ENCODE results near the gene AKIRIN1. TPM values are rescaled to one million over a fixed set of nuclear protein-coding genes. Genes with fewer than 3 reads are reported as not detected.
A peak's percentile ranks its signal among the peaks of the same experiment; 100 is the strongest.
"Not testable (repeated sequence)": the region's sequence is repeated elsewhere in the genome, so short reads cannot be mapped to it uniquely, and the experiment has no call there.

The AKIRIN1 gene
- total RNA-seq, 1 donor from 2014 or later: 96.1 TPM

DNA sequence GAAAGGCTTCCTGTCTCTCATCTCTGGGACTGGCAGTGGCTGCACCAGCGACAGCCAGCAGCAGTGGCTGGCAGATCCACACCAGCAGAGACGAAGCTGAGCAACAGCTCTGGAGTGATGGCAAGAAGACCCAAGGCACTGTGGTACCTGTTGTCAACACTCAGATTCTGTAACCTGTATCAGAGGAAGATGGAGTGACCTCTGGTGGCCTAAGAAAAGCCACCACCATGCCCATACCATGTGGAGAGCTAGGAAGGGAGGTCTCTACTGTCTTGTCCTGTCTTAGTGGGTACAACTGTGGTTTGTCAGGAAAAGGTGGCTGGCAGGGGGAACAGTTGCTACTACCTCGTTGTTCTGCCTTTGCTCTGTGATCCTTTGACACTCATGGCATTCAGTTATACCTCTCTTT, 26.9 kb upstream of the AKIRIN1 start:
- peaks cover 10% of the 10 kb centered on the region for H3K4me1 Mint-ChIP-seq (ENCODE audit: low read depth)
- no peak overlapping the region for H3K4me3 Mint-ChIP-seq (ENCODE audit: low read depth)
- no peak overlapping the region for H3K27ac Mint-ChIP-seq
- peaks cover 48% of the 10 kb centered on the region for H3K27me3 Mint-ChIP-seq
- H3K36me3 Mint-ChIP-seq (ENCODE audit: insufficient read depth): no peaks in the 10 kb centered on the region
- TF ChIP-seq, protein P1, sequence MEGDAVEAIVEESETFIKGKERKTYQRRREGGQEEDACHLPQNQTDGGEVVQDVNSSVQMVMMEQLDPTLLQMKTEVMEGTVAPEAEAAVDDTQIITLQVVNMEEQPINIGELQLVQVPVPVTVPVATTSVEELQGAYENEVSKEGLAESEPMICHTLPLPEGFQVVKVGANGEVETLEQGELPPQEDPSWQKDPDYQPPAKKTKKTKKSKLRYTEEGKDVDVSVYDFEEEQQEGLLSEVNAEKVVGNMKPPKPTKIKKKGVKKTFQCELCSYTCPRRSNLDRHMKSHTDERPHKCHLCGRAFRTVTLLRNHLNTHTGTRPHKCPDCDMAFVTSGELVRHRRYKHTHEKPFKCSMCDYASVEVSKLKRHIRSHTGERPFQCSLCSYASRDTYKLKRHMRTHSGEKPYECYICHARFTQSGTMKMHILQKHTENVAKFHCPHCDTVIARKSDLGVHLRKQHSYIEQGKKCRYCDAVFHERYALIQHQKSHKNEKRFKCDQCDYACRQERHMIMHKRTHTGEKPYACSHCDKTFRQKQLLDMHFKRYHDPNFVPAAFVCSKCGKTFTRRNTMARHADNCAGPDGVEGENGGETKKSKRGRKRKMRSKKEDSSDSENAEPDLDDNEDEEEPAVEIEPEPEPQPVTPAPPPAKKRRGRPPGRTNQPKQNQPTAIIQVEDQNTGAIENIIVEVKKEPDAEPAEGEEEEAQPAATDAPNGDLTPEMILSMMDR (IDR thresholded peaks at IDR 0.05; ENCODE audit: unreplicated experiment): no peak
- H3K9me3 Mint-ChIP-seq (ENCODE audit: low read depth): peaks cover 2% of the 10 kb centered on the region
- no peak for DNase-seq (ENCODE audit: low spot score, unreplicated experiment)

DNA sequence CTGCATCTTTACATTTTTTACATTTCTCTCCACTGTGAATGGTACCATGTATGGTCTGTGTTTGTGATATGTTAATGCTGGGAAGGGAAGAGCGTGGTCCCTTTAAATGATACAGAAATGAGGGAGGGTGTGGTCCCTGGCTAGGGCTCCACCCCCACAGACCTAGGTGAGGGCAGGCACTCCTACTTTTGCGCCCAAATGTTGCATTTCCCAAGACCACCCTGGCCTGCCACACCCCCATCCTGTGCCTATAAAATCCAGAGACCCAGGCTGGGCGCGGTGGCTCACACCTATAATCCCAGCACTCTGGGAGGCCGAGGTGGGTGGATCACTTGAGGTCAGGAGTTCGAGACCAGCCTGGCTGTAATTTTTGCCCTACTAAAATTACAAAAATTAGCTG, 17.9 kb upstream of the AKIRIN1 start:
- not testable (repeated sequence) for H3K27ac Mint-ChIP-seq; H3K9me3 Mint-ChIP-seq (ENCODE audit: low read depth); H3K4me3 Mint-ChIP-seq (ENCODE audit: low read depth); DNase-seq (ENCODE audit: low spot score, unreplicated experiment); H3K36me3 Mint-ChIP-seq (ENCODE audit: insufficient read depth)
- Mint-ChIP-seq H3K27me3 (peaks cover 33% of the 10 kb centered on the region), H3K4me1 (ENCODE audit: low read depth) (peaks cover 13% of the 10 kb centered on the region)

DNA sequence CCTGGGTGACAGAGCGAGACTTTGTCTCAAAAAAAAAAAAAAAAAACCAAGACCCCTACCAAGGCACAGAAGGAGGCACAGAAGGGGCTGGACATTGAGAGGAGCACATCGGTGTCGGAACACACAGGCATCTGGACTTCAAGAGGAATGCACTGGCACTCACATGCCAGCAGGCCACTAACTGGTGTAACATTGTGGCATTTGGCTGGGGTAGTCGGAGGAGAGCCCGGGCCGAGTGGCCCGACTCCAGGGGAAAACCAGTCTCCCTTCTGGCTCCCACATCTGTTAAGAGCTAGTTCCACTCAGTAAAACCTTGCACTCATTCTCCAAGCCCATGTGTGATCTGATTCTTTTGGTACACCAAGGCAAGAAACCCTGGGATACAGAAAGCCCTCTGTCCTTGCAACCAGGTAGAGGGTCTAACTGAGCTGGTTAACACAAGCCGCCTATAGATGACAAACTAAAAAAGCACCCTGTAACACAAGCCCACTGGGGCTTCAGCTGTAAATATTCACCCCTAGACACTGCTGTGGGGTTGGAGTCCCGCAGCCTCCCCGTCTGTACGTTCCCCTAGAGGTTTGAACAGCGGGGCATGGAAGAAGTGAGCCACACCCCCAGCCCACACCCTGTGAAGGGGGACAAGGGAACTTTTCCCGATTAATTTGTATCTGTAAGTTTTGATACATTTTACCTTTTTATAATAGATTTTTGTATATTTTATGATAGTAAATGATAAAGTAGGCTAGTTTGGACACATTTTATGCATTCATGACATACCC, 17.2 kb upstream of the AKIRIN1 start:
- peaks cover 3% of the 10 kb centered on the region for H3K9me3 Mint-ChIP-seq (ENCODE audit: low read depth)
- H3K27me3 Mint-ChIP-seq: peaks cover 27% of the 10 kb centered on the region
- no peak overlapping the region for H3K27ac Mint-ChIP-seq
- peaks cover 9% of the 10 kb centered on the region for H3K4me1 Mint-ChIP-seq (ENCODE audit: low read depth)
- peaks cover 1% of the 10 kb centered on the region for H3K36me3 Mint-ChIP-seq (ENCODE audit: insufficient read depth)
- DNase-seq (ENCODE audit: low spot score, unreplicated experiment): no peak
- TF ChIP-seq, protein P1 (IDR thresholded peaks at IDR 0.05; ENCODE audit: unreplicated experiment): no peak
- no peak overlapping the region for H3K4me3 Mint-ChIP-seq (ENCODE audit: low read depth)

DNA sequence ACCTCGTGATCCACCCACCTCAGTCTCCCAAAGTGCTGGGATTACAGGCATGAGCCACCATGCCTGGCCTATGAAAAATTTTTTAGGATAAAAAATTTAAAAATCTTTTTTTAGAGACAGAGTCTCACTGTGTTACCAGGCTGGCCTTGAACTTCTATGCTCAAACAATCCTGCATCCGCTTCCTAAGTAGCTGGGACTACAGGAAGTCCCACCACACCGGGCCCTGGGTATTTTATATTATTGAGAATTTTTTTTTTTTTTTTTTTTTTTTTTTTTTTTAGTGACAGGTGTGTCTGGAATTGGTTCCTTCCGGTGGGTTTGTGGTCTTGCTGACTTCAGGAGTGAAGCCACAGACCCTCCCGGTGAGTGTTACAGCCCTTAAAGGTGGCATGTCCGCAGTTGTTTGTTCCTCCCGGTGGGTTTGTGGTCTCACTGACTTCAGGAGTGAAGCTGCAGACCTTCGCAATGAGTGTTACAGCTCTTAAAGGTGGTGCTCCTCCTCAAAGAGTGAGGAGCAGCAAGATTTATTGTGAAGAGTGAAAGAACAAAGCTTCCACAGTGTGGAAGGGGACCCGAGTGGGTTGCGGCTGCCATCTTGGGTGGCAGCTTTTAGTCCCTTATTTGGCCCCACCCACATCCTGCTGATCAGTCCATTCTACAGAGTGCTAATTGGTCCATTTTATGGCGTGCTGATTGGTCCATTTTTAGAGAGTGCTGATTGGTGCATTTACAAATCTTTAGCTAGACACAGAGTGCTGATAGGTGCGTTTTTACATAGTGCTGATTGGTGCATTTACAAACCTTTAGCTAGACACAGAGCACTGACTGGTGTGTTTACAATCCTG, 13.5 kb upstream of the AKIRIN1 start:
- not testable (repeated sequence) for H3K4me3 Mint-ChIP-seq (ENCODE audit: low read depth); H3K27ac Mint-ChIP-seq; H3K9me3 Mint-ChIP-seq (ENCODE audit: low read depth); H3K4me1 Mint-ChIP-seq (ENCODE audit: low read depth); H3K36me3 Mint-ChIP-seq (ENCODE audit: insufficient read depth); DNase-seq (ENCODE audit: low spot score, unreplicated experiment)
- peaks cover 15% of the 10 kb centered on the region for H3K27me3 Mint-ChIP-seq

DNA sequence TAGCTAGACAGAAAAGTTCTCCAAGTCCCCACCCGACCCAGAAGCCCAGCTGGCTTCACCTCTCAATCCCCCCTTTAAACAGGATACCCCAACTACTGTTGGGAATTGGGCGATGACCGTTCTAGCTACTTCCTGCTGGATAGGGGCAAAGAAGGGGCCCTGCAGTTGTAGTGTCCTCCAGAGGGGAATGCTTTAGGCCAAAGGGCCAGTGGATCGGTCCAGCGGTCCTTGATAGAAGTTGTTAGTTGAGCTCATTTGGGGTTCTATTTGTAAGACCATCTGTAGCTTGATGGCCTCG, 12.9 kb upstream of the AKIRIN1 start:
- not testable (repeated sequence) for H3K36me3 Mint-ChIP-seq (ENCODE audit: insufficient read depth); H3K4me1 Mint-ChIP-seq (ENCODE audit: low read depth); H3K27ac Mint-ChIP-seq; H3K9me3 Mint-ChIP-seq (ENCODE audit: low read depth); H3K27me3 Mint-ChIP-seq; DNase-seq (ENCODE audit: low spot score, unreplicated experiment); H3K4me3 Mint-ChIP-seq (ENCODE audit: low read depth)

DNA sequence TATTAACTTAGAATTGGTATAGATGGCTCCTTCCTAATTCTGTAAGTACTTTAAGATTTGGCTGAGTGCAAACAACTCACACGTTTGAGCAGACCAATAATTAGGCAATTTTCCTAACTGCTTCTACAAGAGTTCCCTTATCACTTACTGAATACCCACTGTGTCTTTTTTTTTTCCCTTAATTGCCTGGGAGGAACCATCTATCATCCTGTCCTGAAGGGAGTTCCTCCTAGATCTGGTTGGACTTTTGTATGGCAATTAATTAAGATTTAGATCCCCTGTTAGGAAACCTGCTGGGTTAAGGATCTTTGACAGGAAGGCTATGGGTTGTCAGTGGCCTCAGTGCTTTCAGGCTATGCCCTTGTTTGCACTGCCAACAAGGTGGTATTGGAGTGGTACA, 11.7 kb upstream of the AKIRIN1 start:
- H3K36me3 Mint-ChIP-seq (ENCODE audit: insufficient read depth); H3K27me3 Mint-ChIP-seq; DNase-seq (ENCODE audit: low spot score, unreplicated experiment); H3K4me3 Mint-ChIP-seq (ENCODE audit: low read depth); H3K9me3 Mint-ChIP-seq (ENCODE audit: low read depth); H3K4me1 Mint-ChIP-seq (ENCODE audit: low read depth); H3K27ac Mint-ChIP-seq: not testable (repeated sequence)

DNA sequence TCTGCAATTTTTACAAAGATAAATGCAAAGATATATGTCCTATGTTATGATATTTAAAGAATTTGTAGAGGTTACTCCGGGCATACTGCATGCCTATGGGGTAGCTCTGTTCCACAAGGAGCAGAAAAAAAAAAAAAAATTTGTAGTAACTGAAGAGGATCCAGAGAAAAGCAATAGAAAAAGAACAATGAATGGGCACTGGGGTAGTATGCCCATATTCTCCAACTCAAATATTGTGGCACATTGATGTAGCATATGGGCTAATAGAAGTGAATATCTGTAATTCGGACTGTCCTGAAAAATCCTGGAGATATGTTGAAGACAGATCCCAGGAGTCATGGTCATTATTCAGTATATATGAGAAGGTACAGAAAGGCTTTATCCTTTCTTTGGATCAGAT, 1.1 kb upstream of the AKIRIN1 start:
- no peaks in the 10 kb centered on the region for H3K9me3 Mint-ChIP-seq (ENCODE audit: low read depth)
- H3K27me3 Mint-ChIP-seq: no peaks in the 10 kb centered on the region
- H3K4me1 Mint-ChIP-seq (ENCODE audit: low read depth): peaks cover 38% of the 10 kb centered on the region
- H3K4me3 Mint-ChIP-seq (ENCODE audit: low read depth): peak overlapping the region; percentile 74
- no peak for DNase-seq (ENCODE audit: low spot score, unreplicated experiment)
- peak overlapping the region; percentile 92 for H3K27ac Mint-ChIP-seq
- TF ChIP-seq, protein P1 (IDR thresholded peaks at IDR 0.05; ENCODE audit: unreplicated experiment): no peak
- peaks cover 8% of the 10 kb centered on the region for H3K36me3 Mint-ChIP-seq (ENCODE audit: insufficient read depth)

Data from progenitor cell of endocrine pancreas (in vitro differentiated cells).